Measurements from ENCODE around the gene TLCD1. TPM values are rescaled to one million over a fixed set of nuclear protein-coding genes. Genes with fewer than 3 reads are reported as not detected.

The TLCD1 gene
- total and polyA plus RNA-seq, 2 of the 8 experiments (the other 6 are each of a cell fraction or from before 2014, with no cell fraction given): 40.7 to 128 TPM

- Histone ChIP-seq H3K23me2 (ENCODE audit: low read depth, low read length) (no peaks in the 10 kb centered on the region), H3K27ac (ENCODE audit: low read depth, low read length) (no peak overlapping the region), H3K18ac (ENCODE audit: extremely low read depth, low read length) (no peak overlapping the region), H3K23ac (ENCODE audit: insufficient read length) (no peak overlapping the region), H3K9me3 (ENCODE audit: insufficient read depth in 2 of 2, low read depth in 1 of 2, low read length in 1 of 2) (no peaks in the 10 kb centered on the region), H2AK5ac (ENCODE audit: low read depth, low read length) (no peak overlapping the region), H2BK120ac (replicated peaks; ENCODE audit: low read depth, low read length) (no peak overlapping the region), H4K8ac (ENCODE audit: extremely low read depth, insufficient read depth, low read length) (no peak overlapping the region), H2BK20ac (ENCODE audit: low read length) (no peak overlapping the region), H4K91ac (replicated peaks; ENCODE audit: insufficient read length, low read length) (no peak overlapping the region), H2BK5ac (ENCODE audit: low read depth, low read length) (no peak overlapping the region), H4K20me1 (replicated peaks in 1 of 2; ENCODE audit: control insufficient read depth in 1 of 2, insufficient read depth in 2 of 2, low read length in 2 of 2) (peaks cover 0 to 4% of the 10 kb centered on the region in 2 experiments), H3K56ac (replicated peaks; ENCODE audit: insufficient read length, low read depth, low read length) (no peak overlapping the region), H3K36me3 (ENCODE audit: control insufficient read depth in 2 of 4, insufficient read depth in 4 of 4, low read length in 3 of 4) (peaks cover 17 to 37% (median 22%) of the 10 kb centered on the region in 4 experiments), H3K27me3 (replicated peaks in 1 of 4; ENCODE audit: control insufficient read depth in 3 of 4, extremely low read depth in 1 of 4, insufficient read depth in 3 of 4, low read length in 3 of 4) (no peaks in the 10 kb centered on the region), H2BK12ac (ENCODE audit: low read depth, low read length) (no peak overlapping the region), H3K4me3 (ENCODE audit: extremely low read depth in 1 of 4, insufficient read depth in 2 of 4, low read depth in 3 of 4, low read length in 4 of 4) (no peak overlapping the region), H4K5ac (ENCODE audit: insufficient read length, low read depth, low read length) (no peak overlapping the region), H3K9ac (replicated peaks in 1 of 4; ENCODE audit: extremely low read depth in 1 of 4, low read depth in 3 of 4, low read length in 3 of 4) (no peak overlapping the region; a peak in 1 of 7 replicates), H3K4me1 (replicated peaks in 1 of 4; ENCODE audit: control insufficient read depth in 3 of 4, insufficient read depth in 4 of 4, low read length in 3 of 4) (peaks cover 3 to 11% (median 5%) of the 10 kb centered on the region in 4 experiments; a peak in 6 of 7 replicates), H3K4me2 (ENCODE audit: insufficient read depth in 1 of 2, low read depth in 2 of 2, low read length in 2 of 2) (no peak overlapping the region), H3K4ac (replicated peaks; ENCODE audit: insufficient read length, low read depth, low read length) (no peak overlapping the region), H3K79me2 (ENCODE audit: control insufficient read depth in 1 of 2, insufficient read depth in 2 of 2, low read length in 2 of 2) (peaks cover 0 to 3% of the 10 kb centered on the region in 2 experiments; a peak in 1 of 4 replicates), H2BK15ac (ENCODE audit: low read length) (no peak overlapping the region), H2AFZ (ENCODE audit: low read length) (no peak overlapping the region), H3K79me1 (ENCODE audit: low read depth, low read length) (no peaks in the 10 kb centered on the region; the same call in 1 of the 2 replicates), H3K14ac (ENCODE audit: insufficient read length) (no peak overlapping the region)
- FAIRE-seq (no peak), DNase-seq (ENCODE audit: low read depth in 1 of 2, low spot score in 2 of 2) (no peak)
- ChIA-PET CTCF (ENCODE audit: partially characterized antibody) (interaction anchor here (0.8 to 2.9 kb wide), 5 partner anchors 12 to 123 kb away, joined by 3 to 9 read pairs (median 3); partner anchors contain the start of gene TLCD1), POLR2A (ENCODE audit: partially characterized antibody) (interaction anchor here (0.7 to 9.7 kb wide), 12 partner anchors 9 to 281 kb away, joined by 3 to 134 read pairs (median 5); partner anchors contain the start of genes FLOT2, RPL23A and TRAF4)
- no peak for TF ChIP-seq KDM4A (IDR thresholded peaks at IDR 0.05; ENCODE audit: low read depth, low read length, severe bottlenecking)
- no peak for TF ChIP-seq CTBP2 (IDR thresholded peaks at IDR 0.05; ENCODE audit: borderline replicate concordance, insufficient read depth, insufficient read length, low read length)
- peak; percentile 48; the same call in 1 of the 2 replicates for TF ChIP-seq POLR2AphosphoS5 (IDR thresholded peaks at IDR 0.05; ENCODE audit: low read depth, low read length)
- TF ChIP-seq HDAC2 (IDR thresholded peaks at IDR 0.05; ENCODE audit: borderline replicate concordance in 1 of 2, low read depth in 2 of 2, low read length in 2 of 2): no peak
- 94% methylated on average over 5 of the region's 5 CpGs; no CpG with 5 or more reads in 1 of the 2 experiments for WGBS, 2 experiments (ENCODE audit: extremely low coverage in 1 of 2, insufficient coverage in 1 of 2, insufficient read length in 1 of 2, insufficient replicate concordance in 2 of 2, low coverage in 1 of 2, low lambda C conversion rate in 2 of 2, missing lambda C conversion rate in 1 of 2)
Measured at GRCh38 chr17:28756049-28756804, 30.2 kb upstream of the TLCD1 start.
